WTC11 (cell line): Measurements from ENCODE around the gene EFCAB8.

ENCODE experiments used
- NFYB ChIP-seq: sonication (generic); formaldehyde crosslinking; conservative IDR thresholded peaks from 2 replicates; pipeline ENCODE4 v1.8.0; 2022; ENCODE audit warnings: low read depth, missing genetic modification reagents
- ZBTB21 ChIP-seq: sonication (generic); formaldehyde crosslinking; IDR thresholded peaks from 2 replicates; pipeline ENCODE4 v1.8.1; 2023; ENCODE audit warnings: mild to moderate bottlenecking, missing genetic modification reagents, borderline replicate concordance
- ZNF281 ChIP-seq: sonication (generic); formaldehyde crosslinking; IDR thresholded peaks from 2 replicates; pipeline ENCODE4 v1.8.0; 2023; ENCODE audit warnings: mild to moderate bottlenecking, missing genetic modification reagents
- TF ChIP-seq, protein P1 (sequence below): fragments of 200-600 bp; IDR thresholded peaks from 2 replicates; pipeline ENCODE4 v1.8.0; 2022; ENCODE audit warnings: antibody characterized with exemption
- TF ChIP-seq, protein P2 (sequence below): sonication (generic); formaldehyde crosslinking; IDR thresholded peaks from 2 replicates; pipeline ENCODE4 v1.8.1; 2023; ENCODE audit warnings: mild to moderate bottlenecking, missing genetic modification reagents

GRCh38 chr20:32911355-32911754, 52.6 kb downstream of the EFCAB8 start:
- TF ChIP-seq ZBTB21 (CRISPR knock-in tag): no peak
- no peak for TF ChIP-seq ZNF281 (CRISPR knock-in tag)
- no peak for TF ChIP-seq NFYB (CRISPR knock-in tag)
- TF ChIP-seq, protein P1, sequence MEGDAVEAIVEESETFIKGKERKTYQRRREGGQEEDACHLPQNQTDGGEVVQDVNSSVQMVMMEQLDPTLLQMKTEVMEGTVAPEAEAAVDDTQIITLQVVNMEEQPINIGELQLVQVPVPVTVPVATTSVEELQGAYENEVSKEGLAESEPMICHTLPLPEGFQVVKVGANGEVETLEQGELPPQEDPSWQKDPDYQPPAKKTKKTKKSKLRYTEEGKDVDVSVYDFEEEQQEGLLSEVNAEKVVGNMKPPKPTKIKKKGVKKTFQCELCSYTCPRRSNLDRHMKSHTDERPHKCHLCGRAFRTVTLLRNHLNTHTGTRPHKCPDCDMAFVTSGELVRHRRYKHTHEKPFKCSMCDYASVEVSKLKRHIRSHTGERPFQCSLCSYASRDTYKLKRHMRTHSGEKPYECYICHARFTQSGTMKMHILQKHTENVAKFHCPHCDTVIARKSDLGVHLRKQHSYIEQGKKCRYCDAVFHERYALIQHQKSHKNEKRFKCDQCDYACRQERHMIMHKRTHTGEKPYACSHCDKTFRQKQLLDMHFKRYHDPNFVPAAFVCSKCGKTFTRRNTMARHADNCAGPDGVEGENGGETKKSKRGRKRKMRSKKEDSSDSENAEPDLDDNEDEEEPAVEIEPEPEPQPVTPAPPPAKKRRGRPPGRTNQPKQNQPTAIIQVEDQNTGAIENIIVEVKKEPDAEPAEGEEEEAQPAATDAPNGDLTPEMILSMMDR: no peak
- TF ChIP-seq, protein P2, sequence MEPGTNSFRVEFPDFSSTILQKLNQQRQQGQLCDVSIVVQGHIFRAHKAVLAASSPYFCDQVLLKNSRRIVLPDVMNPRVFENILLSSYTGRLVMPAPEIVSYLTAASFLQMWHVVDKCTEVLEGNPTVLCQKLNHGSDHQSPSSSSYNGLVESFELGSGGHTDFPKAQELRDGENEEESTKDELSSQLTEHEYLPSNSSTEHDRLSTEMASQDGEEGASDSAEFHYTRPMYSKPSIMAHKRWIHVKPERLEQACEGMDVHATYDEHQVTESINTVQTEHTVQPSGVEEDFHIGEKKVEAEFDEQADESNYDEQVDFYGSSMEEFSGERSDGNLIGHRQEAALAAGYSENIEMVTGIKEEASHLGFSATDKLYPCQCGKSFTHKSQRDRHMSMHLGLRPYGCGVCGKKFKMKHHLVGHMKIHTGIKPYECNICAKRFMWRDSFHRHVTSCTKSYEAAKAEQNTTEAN (CRISPR knock-in tag): no peak
